ENCODE data around the gene RIT1.
A peak's percentile ranks its signal among the peaks of the same experiment; 100 is the strongest.
"Not testable (repeated sequence)": the region's sequence is repeated elsewhere in the genome, so short reads cannot be mapped to it uniquely, and the experiment has no call there.

The RIT1 gene

DNA sequence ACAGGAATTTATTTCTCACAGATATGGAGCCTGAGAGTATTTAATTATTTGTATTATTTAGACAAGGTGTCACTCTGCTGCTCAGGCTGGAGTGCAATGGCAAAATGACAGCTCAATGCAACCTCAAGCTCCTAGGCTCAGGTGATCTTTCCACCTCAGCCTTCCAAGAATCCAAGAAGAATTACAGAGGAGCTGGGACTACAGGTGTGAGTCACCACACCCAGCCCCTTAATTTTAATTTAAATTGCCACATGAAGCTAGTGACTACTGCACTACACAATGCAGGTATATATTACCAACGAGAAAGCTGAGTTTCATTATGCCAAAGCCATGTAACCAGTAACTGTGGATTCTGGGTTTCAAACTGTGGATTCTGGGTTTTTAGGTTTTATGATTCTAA, 20.9 kb upstream of the RIT1 start:
- H3K4me3 ChIP-seq (ENCODE audit: low read depth, low read length): peak overlapping the region; percentile 3
- H3K36me3 ChIP-seq (replicated peaks): peaks cover 46% of the 10 kb centered on the region

DNA sequence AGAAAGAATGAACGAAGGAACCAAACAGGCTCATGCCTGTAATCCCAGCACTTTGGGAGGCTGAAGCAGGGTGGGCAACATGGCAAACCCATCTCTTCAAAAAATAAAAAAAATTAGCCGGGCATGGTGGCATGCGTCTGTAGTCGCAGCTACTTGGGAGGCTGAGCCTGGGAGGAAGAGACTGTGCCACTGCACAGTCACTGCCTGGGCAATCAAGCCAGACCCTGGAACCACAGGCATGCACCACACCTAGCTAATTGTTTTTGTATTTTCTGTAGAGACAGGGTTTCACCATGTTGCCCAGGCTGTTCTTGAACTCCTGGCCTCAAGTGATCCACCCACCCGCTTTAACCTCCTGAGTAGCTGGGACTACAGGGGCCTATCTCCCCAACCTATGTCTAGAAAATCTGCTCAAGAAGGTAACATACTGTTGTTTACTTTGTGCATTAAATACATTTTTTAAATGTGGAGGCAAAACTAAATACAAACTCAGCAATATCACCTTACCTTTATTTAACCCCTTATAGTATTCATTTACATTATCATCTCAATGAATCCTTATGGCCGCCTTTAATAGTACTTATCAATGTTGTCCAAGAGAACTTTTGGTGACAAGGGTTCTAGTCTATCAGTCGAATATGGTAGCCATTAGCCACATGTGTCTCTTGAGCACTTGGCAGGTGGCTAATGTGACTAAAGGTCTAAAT, 20.3 kb upstream of the RIT1 start:
- TF ChIP-seq, protein P1, sequence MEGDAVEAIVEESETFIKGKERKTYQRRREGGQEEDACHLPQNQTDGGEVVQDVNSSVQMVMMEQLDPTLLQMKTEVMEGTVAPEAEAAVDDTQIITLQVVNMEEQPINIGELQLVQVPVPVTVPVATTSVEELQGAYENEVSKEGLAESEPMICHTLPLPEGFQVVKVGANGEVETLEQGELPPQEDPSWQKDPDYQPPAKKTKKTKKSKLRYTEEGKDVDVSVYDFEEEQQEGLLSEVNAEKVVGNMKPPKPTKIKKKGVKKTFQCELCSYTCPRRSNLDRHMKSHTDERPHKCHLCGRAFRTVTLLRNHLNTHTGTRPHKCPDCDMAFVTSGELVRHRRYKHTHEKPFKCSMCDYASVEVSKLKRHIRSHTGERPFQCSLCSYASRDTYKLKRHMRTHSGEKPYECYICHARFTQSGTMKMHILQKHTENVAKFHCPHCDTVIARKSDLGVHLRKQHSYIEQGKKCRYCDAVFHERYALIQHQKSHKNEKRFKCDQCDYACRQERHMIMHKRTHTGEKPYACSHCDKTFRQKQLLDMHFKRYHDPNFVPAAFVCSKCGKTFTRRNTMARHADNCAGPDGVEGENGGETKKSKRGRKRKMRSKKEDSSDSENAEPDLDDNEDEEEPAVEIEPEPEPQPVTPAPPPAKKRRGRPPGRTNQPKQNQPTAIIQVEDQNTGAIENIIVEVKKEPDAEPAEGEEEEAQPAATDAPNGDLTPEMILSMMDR (IDR thresholded peaks at IDR 0.05; ENCODE audit: low read depth, low read length, missing control alignments): no peak
- DNase-seq: no peak
- H3K27ac ChIP-seq: no peak overlapping the region
- peaks cover 52% of the 10 kb centered on the region for H3K36me3 ChIP-seq (replicated peaks)
- in situ Hi-C loops (cut with HindIII; ENCODE audit: low pct_ligation_motif_present, low sequenced_read_pairs): no loop called here
- H3K4me3 ChIP-seq (ENCODE audit: low read depth, low read length): peak overlapping the region; percentile 20
- no peaks in the 10 kb centered on the region for H3K27me3 ChIP-seq (replicated peaks)

More for the DNA sequence above, 20.9 kb upstream of the RIT1 start:
- TF ChIP-seq, protein P1 (IDR thresholded peaks at IDR 0.05; ENCODE audit: low read depth, low read length, missing control alignments): no peak
- no peaks in the 10 kb centered on the region for H3K27me3 ChIP-seq (replicated peaks)
- in situ Hi-C loops (cut with HindIII; ENCODE audit: low pct_ligation_motif_present, low sequenced_read_pairs): no loop called here
- no peak for DNase-seq
- no peak overlapping the region for H3K27ac ChIP-seq

DNA sequence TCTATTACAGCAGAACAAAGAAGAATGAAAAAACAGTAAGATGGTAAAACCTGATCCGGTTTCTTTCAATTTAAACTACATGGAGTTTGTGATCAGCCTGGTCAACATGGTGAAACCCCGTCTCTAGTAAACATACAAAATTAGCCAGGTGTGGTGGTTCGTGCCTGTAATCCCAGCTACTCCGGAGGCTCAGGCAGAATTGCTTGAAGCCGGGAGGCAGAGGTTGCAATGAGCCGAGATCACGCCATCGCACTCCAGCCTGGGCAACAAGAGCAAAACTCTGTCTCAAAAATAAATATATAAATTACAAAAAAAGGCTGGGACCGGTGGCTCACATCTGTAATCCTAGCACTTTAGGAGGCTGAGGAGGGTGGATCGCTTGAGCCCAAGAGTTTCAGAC, 19.6 kb upstream of the RIT1 start:
- in situ Hi-C loops (cut with HindIII; ENCODE audit: low pct_ligation_motif_present, low sequenced_read_pairs); H3K27me3 ChIP-seq (replicated peaks); H3K27ac ChIP-seq; DNase-seq; H3K4me3 ChIP-seq (ENCODE audit: low read depth, low read length): not testable (repeated sequence)
- peaks cover 58% of the 10 kb centered on the region for H3K36me3 ChIP-seq (replicated peaks)

DNA sequence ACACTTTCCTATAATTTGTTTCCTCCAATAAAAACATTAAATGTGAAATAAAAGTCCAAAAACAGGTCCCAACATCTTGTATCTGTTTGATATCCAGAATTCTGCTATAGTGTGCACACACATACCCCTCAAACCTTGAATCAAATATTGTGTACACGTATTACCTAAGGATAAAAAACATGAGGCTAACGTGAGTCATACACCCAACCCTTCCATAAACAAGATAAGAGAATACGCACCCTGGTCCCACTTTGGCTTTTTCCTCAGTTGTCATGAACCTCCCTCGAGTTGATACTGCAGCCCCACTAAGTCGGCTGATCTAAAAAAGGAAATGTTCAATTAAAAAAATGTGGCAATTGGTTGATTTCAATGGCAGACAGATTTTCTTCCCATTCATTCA, 17.9 kb upstream of the RIT1 start:
- Histone ChIP-seq H3K4me3 (ENCODE audit: low read depth, low read length) (no peak overlapping the region), H3K27ac (peak overlapping the region; percentile 11), H3K27me3 (replicated peaks) (no peaks in the 10 kb centered on the region), H3K36me3 (replicated peaks) (peaks cover 74% of the 10 kb centered on the region)
- TF ChIP-seq, protein P1 (IDR thresholded peaks at IDR 0.05; ENCODE audit: low read depth, low read length, missing control alignments): no peak
- in situ Hi-C loops (cut with HindIII; ENCODE audit: low pct_ligation_motif_present, low sequenced_read_pairs): no loop called here
- peak; percentile 48 for DNase-seq

DNA sequence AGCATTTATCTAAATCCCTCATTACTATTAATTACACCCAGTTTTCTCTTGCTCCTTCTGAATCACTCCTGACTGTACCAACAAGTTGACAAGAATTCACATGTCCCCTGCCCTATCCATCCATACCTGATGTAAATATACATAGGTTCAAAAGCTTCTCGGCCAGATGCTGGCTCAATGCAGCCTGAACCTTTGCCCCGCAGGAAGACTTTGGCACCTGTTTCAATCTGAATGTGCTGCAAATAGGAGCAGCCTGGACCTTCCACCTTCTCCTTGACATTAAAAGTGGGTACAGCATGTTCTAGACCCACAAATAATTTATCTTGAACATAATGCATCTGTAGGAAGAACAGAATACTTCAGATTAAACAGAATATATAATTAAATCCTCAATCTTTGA, 14.4 kb upstream of the RIT1 start:
- no peak for DNase-seq
- H3K36me3 ChIP-seq (replicated peaks): peaks cover 93% of the 10 kb centered on the region
- H3K27me3 ChIP-seq (replicated peaks): no peaks in the 10 kb centered on the region
- TF ChIP-seq, protein P1 (IDR thresholded peaks at IDR 0.05; ENCODE audit: low read depth, low read length, missing control alignments): no peak
- no peak overlapping the region for H3K4me3 ChIP-seq (ENCODE audit: low read depth, low read length)
- no peak overlapping the region for H3K27ac ChIP-seq
- in situ Hi-C loops (cut with HindIII; ENCODE audit: low pct_ligation_motif_present, low sequenced_read_pairs): no loop called here

DNA sequence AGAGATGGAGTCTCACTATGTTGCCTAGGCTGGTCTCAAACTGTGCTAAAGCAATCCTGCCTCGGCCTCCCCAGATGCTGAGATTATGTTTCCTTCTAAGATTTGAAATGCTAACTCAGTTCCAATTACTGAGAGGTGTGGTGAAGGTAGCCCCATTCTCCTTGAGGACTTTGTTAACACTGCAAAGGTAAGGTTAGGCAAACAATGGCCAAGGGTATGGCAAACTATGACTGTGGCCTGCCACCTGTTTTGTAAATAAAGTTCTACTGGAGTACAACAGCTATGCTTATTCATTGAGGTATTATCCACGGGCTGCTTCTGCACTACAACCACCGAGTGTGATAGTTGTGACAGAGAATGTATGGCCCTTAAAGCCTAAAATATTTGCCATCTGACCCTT, 9.6 kb upstream of the RIT1 start:
- Histone ChIP-seq H3K4me3 (ENCODE audit: low read depth, low read length) (no peak overlapping the region), H3K27me3 (replicated peaks) (no peaks in the 10 kb centered on the region), H3K36me3 (replicated peaks) (peaks cover 94% of the 10 kb centered on the region), H3K27ac (no peak overlapping the region)
- TF ChIP-seq, protein P1 (IDR thresholded peaks at IDR 0.05; ENCODE audit: low read depth, low read length, missing control alignments): no peak
- in situ Hi-C loops (cut with HindIII; ENCODE audit: low pct_ligation_motif_present, low sequenced_read_pairs): no loop called here
- no peak for DNase-seq
